OCI-M2 (cell line): ENCODE measurements around the gene FAM118B.

Experiments used
- DNase-seq: peaks from one replicate; lab custom pipeline; 2025; ENCODE audit not compliant: unreplicated experiment; lab: John Stamatoyannopoulos, UW

Gene FAM118B

GRCh38 chr11:126211236-126212088 is at the start of gene FAM118B, which contains the start of gene RPUSD4:
Gene FAM118B (plus strand): TSS chr11:126211782. CDS start chr11:126235002, 23,220 bp downstream.
Gene RPUSD4 (minus strand): TSS chr11:126211650. CDS start chr11:126211638, 12 bp downstream.
- DNase-seq: peak; percentile 36

GRCh38 chr11:126162306-126163030 is 49.1 kb upstream of the FAM118B start:
- no peak for DNase-seq

- DNase-seq: no peak
Observed at GRCh38 chr11:126163074-126163700, 48.4 kb upstream of the FAM118B start.

- DNase-seq: no peak
Observed at GRCh38 chr11:126163779-126164178, 47.8 kb upstream of the FAM118B start.

DNA sequence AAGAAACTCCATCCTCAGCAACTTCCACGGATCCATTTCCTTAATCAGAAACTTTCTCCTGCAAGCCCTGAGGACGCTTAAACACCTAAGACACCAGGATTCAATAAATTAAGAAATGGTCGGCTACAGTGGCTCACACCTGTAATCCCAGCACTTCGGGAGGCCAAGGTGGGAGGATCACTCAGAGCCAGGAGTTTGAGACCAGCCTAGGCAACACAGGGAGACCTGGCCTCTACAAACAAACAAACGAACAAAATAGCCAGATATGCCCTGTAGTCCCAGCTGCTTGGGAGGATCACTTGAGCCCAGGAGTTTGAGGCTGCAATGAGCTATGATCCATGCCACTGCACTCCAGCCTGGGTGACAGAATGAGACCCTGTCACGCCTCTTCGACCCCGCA is 46.8 kb upstream of the FAM118B start:
- DNase-seq: no peak

- no peak for DNase-seq
Observed at GRCh38 chr11:126165311-126165720, 46.3 kb upstream of the FAM118B start.

GRCh38 chr11:126165757-126166156 is 45.8 kb upstream of the FAM118B start:
- no peak for DNase-seq

GRCh38 chr11:126166413-126166812 is 45.2 kb upstream of the FAM118B start:
- DNase-seq: no peak

GRCh38 chr11:126167488-126167887 is 44.1 kb upstream of the FAM118B start:
- DNase-seq: no peak

DNA sequence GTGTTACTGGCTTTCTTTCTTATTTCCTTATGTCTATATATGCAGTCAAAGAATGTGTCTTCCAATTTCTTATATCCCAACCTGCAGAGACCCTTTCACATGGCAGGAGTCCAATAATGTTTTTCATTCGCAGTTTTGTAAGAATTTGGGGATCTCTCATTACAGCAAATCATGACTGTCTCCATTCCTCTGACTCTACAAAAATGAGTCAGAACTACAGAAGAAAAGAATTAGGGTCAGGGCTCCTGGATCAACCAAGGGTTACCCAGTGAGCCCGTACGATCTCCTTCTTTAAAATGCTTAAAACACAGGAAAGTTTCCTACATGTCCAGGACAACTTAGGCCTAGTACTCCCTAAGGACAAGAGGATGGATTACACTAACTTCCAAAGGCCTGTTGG is 42.3 kb upstream of the FAM118B start:
- DNase-seq: no peak

GRCh38 chr11:126172596-126173038 is 39.0 kb upstream of the FAM118B start:
- DNase-seq: no peak

DNA sequence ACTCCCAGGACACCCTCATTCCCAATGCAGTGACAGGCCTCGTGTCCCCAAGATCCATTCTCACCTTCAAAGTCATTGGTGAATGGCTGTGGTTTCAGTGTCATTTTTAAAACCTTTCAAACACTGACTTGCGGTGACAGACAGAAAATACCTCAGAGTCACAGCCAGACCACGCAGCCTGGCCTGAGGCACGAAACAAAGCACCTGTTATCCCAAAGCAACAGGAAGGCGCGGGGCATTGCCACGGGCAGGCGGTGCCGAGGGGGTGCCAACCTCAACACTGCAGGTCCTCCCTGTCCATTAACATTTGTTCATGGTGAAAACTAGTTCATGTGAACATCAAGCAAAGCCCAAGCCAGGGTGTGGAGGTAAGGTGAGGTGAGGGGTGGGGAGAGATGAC is 38.3 kb upstream of the FAM118B start:
- no peak for DNase-seq

GRCh38 chr11:126174816-126175215 is 36.8 kb upstream of the FAM118B start:
- DNase-seq: no peak

DNA sequence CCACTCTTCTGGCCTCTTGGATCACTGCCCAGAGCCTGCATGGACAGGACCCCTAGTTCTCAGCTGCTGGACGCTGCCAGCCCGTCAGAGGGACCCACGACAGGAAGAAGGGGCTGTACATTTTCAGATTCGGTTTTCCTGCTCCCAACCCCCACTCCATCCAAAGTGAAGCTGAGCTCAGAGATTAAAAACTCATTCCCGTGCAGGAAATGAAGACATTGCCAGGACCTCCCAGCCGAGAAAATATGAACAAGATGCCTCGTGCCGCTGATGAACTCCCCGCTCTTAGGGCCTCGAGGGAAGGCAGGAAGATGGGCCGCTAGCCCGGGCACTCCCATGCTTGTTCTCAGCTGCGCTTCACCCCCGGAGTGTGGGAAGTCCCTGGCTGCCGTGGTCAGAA is 36.2 kb upstream of the FAM118B start:
- no peak for DNase-seq

DNA sequence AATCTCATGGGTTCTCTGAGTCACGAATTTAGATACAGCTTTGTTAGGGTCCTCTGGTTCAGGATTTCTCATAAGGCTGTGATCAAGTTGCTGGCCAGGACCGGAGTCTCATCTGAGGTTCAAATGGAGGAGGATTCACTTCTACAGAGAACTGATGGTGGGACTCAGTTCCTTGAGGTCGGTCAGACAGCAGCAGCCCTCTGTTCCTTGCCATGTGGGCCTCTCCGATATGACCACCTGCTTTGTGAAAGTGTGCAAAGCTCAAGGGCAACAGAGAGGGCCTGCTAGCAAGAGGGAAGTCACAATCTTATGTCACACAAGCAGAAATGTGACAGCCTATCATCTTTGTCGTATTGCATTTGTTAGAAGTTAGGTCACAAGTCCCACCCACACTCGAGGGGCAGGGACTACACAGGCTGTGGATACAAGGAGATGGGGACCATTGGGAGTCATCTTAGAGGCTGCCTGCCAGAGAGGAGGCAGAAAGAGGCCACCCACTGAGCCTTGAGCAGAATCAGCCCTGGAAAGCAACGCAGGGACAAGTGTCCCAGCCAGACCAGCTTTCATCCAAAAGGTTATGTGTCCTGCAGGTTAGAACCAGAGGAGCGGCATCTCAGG is 34.6 kb upstream of the FAM118B start:
- DNase-seq: no peak

DNA sequence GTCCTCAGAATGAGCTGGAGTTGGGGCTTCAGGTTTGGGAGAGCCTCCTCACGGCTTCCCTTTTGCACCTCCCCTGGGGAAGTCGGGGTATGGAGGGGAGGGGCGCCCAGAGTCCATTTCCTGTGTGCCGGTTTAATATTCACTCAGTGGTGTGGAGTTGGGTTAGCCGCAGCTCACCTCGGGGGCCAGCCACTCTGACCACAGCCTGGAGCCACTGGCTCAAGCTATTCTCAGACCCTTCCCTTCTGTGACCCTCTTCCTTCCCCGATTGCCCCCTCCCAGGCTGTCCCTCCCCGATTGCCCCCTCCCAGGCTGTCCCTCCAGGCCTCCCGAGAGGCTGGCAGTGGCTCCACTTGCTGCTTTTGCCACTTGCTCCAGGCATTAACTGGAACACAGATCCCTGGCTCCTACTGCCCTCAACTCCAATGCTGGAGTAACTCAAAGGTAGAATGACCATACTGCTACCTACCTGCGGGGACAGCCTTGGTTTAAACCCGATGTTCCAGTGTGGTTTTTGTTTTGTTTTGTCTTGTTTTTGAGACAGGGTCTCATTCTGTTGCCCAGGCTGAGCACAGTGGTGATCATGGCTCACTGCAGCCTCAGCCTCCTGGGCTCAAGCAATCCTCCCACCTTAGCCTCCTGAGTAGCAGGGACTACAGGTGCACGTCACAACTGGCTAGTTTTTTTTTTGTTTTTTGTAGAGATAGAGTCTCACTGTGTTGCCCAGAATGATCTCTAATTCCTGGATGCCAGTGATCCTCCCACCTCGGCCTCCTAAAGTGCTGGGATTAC is 29.4 kb upstream of the FAM118B start:
- DNase-seq: no peak

DNA sequence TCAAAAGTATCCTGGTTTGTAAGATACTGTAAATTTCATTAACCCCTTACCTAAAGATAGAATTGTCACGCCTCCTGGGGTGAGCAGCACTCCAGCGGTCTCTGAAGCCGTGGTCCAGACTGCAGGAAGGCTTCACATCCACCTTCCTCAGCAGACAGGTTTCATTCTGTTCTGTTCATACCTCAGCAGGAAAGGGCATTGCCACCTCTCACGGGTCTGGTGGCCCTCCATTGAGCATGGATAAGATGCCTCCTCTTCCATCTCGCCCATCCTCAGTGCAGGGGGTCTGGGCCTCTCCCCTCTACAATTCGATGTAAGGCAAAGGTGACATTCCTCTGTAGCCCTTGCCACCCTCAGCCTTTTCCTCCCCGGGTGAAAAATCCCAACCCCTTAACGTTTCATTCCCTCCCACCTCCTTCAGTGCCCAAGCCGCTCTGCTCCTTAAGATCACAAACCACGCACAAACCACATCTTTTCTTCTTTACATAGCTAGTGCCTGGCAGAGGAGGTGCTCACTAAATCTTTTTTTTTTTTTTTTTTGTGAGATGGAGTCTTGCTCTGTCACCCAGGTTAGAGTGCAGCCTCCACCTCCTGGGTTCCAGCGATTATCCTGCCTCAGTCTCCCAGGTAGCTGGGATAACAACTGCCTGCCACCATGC is 28.7 kb upstream of the FAM118B start:
- DNase-seq: no peak

- DNase-seq: no peak
Observed at GRCh38 chr11:126185259-126186024, 26.1 kb upstream of the FAM118B start.
